DMS53 treated with DMSO at 0.1 percent for 48 hours (cell line): ENCODE measurements around the gene SECISBP2L.
"Not testable (repeated sequence)": the region's sequence is repeated elsewhere in the genome, so short reads cannot be mapped to it uniquely, and the experiment has no call there.

Source experiments
- DNase-seq: peaks from one replicate; lab custom pipeline; 2025; ENCODE audit not compliant: unreplicated experiment; lab: John Stamatoyannopoulos, UW

Gene SECISBP2L

GRCh38 chr15:49046220-49047102 is at the start of gene SECISBP2L:
Gene SECISBP2L (minus strand): TSS chr15:49046446. CDS start chr15:49046299, 147 bp downstream.
- DNase-seq, result peak; percentile 84

- DNase-seq, result no peak
These were observed 48.7 kb upstream of the SECISBP2L start for GRCh38 chr15:49094923-49095322.

- no peak for DNase-seq
These were observed 47.2 kb upstream of the SECISBP2L start for GRCh38 chr15:49093252-49094105.

- DNase-seq, result no peak
These were observed 42.8 kb upstream of the SECISBP2L start for GRCh38 chr15:49088996-49089395.

- DNase-seq, result no peak
These were observed 39.6 kb upstream of the SECISBP2L start for GRCh38 chr15:49085696-49086459.

- no peak for DNase-seq
These were observed 38.0 kb upstream of the SECISBP2L start for GRCh38 chr15:49084285-49084570.

GRCh38 chr15:49083401-49084284 is 37.4 kb upstream of the SECISBP2L start:
- no peak for DNase-seq

GRCh38 chr15:49082960-49083359 is 36.7 kb upstream of the SECISBP2L start:
- DNase-seq, result no peak

- no peak for DNase-seq
These were observed 33.2 kb upstream of the SECISBP2L start for GRCh38 chr15:49079340-49080039.

GRCh38 chr15:49075881-49076280 is 29.6 kb upstream of the SECISBP2L start:
- DNase-seq, result no peak

GRCh38 chr15:49074589-49075287 is 28.5 kb upstream of the SECISBP2L start:
- DNase-seq, result not testable (repeated sequence)

GRCh38 chr15:49066372-49066771 is 20.1 kb upstream of the SECISBP2L start:
- no peak for DNase-seq

GRCh38 chr15:49064884-49065283 is 18.6 kb upstream of the SECISBP2L start:
- DNase-seq, result no peak

- DNase-seq, result no peak
These were observed 18.0 kb upstream of the SECISBP2L start for GRCh38 chr15:49064281-49064653.

GRCh38 chr15:49063402-49064280 is 17.4 kb upstream of the SECISBP2L start:
- DNase-seq, result no peak

- DNase-seq, result no peak
These were observed 16.7 kb upstream of the SECISBP2L start for GRCh38 chr15:49062900-49063299.

GRCh38 chr15:49060710-49061495 is 14.7 kb upstream of the SECISBP2L start:
- no peak for DNase-seq
